ENCODE results near the gene HSF2.

GRCh38 chr6:122426597-122426996 is 27.1 kb downstream of the HSF2 start:
- TF ChIP-seq EP300 (conservative IDR thresholded peaks at IDR 0.05; ENCODE audit: poor library complexity, severe bottlenecking) = no peak
- TF ChIP-seq CTCF (IDR thresholded peaks at IDR 0.05; ENCODE audit: poor library complexity, severe bottlenecking) = no peak
- no peak for TF ChIP-seq POLR2AphosphoS5 (IDR thresholded peaks at IDR 0.05)
- no peak for TF ChIP-seq REST (IDR thresholded peaks at IDR 0.05; ENCODE audit: borderline replicate concordance)
- TF ChIP-seq MXI1 (conservative IDR thresholded peaks at IDR 0.05; ENCODE audit: poor library complexity, severe bottlenecking) = no peak
- no peak for TF ChIP-seq SMC3 (conservative IDR thresholded peaks at IDR 0.05; ENCODE audit: poor library complexity)
- TF ChIP-seq EZH2 (IDR thresholded peaks at IDR 0.05; ENCODE audit: borderline replicate concordance, insufficient read depth, low read length, poor library complexity, severe bottlenecking) = no peak
- no peak for TF ChIP-seq TAF1 (IDR thresholded peaks at IDR 0.05; ENCODE audit: low read depth)

Data from neural cell (in vitro differentiated cells).